ENCODE measurements around the gene SLIT3.

Gene SLIT3

DNA sequence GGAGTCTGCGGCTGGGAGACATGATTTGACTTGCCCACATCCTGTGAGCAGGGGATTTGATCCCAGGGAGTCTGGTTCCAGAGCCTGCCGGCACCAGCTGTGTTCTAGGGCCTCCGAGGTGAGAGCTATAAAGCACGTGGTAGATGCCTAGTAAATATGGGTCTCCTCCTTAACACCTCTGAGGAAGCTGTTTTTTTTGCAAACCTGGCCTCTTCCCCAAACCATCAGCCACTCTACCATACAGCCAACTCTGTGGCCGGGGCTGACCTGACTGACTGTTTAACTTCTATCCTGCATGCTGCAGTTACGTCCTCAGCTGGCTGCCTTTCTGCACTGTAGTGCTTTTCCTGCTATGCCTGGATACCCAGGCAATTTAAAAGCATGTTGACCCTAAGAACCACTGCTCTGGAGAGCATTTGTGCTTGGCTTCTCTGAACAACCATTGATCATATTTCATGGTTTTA, 220.5 kb downstream of the SLIT3 start:
- DNase-seq (ENCODE audit: low spot score): no peak

DNA sequence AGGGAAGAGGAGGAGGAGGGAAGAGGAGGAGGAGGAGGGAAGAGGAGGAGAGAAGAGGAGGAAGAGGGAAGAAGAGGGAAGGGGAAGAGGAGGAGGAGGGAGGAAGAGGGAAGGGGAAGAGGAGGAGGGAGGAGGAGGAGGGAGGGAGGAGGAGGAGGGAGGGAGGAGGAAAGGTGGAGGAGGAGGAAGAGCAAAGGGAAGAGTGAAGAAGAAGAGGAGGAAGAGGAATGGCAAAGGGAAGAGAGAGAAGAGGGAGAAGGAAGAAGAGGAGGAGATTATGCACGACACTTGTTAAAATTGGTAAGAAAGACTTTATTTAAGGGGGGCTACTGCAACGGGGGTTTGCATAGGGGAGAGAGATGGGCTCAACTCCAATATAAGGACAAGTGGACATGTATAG, 221.2 kb downstream of the SLIT3 start:
- DNase-seq (ENCODE audit: low spot score): no peak

DNA sequence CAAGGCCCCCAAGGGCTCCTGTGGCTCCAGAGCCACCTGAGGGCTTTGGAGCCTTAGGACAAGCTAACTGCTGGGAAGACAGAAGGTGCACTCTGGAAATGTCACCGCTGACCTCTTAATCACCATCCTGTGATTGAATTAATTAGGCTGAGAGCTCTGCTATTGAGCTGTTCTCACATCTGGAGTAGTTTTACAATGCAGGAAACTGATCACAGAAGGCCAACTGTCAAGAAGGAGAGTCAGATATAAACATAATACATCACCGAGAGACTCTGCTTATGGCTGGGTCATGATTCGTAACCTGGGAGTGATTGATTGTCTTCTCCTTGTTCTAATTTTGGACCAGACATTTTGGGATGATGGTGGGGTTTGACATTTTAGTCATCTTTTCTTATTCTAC, 226.1 kb downstream of the SLIT3 start:
- DNase-seq (ENCODE audit: low spot score): no peak

DNA sequence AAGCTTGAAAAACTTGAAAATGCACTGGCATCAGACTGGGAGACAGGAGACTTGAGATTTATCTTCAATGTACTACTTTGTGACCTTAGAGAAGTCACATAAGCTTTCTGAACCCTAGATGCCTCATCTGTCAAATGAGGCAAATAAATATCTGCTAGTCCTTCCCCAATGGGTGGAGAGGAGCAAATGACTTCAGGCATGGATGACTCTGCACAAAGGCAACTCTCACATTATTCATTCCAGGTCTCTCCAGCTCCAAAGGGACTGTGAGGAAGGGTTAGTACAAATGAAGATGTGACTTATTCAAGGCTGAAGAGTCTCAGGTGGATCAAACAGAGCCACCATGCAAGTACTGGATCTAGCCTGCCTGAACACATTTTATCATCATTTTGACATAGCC, 228.7 kb downstream of the SLIT3 start:
- no peak for DNase-seq (ENCODE audit: low spot score)

DNA sequence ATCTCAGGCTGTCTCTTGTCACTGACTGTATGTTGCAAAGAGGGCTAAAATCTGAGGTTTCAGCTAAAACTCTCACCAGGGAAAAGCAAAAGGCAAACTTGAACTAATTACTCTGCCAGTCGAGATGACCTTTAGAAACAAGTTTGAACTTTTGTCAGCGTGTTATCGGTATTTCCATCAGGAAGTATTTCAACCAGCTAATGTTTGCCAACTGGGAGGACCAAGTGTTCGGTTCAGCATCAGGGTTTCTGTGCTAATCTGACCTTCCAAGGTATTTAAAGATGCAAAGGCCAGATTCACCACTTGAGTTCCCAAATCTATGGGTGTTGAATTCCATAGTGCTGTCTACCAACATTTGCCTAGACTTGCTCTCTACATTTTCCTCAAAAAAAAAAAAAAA, 230.5 kb downstream of the SLIT3 start:
- DNase-seq (ENCODE audit: low spot score): no peak

DNA sequence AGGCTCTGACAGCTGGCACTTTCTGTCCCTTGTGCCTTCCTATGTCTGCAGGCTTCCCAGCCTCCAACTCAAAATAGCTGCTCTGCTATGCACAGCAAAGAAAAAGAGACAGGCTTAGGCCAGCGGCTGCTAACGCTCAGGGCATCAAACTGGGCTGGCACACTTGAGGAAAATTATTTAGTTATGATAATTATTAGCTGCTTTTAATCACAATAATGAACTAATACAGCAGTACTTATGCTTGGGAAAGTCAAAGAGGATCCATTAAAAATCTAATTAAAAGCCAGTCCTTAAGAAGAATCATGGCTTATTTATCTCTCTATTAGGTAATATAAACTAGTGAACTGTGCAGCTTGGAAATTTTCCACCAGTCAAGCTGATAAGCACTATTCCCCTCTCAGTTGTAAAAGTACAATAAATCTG, 233.2 kb downstream of the SLIT3 start:
- no peak for DNase-seq (ENCODE audit: low spot score)

DNA sequence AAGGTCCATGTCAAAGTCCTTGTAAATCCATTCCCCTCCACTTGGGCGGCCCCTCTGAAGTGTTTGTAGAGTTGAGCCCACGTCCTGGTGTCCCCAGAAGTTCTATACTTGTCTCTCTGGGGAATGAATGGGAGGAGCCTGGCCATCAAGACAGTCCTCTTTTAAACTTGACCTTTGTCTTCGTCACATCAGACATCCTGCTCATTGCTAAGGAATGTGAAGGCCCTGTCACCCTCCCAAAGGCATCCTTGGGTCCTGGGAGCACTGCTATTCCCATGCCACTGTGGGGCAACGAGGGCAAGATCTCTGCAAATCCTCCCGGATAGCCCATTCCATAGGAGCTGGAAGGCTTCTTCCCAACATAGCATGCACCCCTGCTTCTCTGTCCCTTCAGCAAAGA, 235.5 kb downstream of the SLIT3 start:
- no peak for DNase-seq (ENCODE audit: low spot score)

DNA sequence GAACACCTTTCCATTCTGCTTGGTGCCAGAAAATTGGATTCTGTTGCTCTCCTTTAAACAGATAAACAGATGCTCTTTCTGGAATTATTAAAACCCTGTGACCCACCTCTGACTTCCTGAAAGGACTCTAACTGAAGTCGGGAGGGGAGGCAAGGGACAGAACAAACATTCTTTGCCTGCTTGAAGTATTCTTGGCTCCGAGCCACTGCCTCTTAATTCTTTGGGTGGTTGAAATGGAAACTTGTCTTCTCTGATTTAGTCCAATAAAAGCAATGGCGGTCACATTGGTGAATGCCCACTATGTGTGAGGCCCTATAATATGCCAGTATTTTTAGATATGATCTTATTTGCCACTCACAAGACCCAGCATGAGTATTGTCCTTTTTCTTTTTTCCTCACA, 236.8 kb downstream of the SLIT3 start:
- no peak for DNase-seq (ENCODE audit: low spot score)

DNA sequence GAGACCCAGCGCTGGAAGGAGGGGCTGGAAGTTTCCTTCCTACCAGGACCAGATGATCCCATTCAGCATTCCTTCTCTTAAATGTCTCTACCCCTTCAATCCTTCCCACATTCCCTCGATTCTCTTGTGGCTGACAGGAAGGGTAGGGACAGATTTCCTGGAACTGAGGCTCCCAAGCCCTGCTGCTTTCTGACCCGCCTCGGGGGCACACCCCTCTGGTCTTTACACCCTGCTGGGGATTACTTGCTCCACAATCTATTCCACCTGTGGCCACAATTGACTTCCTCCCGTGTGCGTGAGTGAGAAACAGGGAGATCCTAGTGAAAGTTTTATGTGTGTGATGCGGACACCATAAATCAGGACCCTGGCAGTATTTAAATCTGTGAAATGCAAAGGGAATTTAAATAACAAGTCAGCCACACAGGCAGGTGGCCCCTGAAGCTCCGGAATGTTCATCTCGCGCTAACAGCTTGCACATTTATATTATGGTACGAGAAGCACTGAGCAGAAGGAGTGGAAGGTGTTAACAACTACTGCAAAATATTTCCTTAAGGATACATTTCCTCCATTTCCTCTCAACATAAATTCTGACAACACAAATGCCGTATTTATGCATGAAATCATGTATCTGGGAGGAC, 237.5 kb downstream of the SLIT3 start:
- DNase-seq (ENCODE audit: low spot score): no peak

DNA sequence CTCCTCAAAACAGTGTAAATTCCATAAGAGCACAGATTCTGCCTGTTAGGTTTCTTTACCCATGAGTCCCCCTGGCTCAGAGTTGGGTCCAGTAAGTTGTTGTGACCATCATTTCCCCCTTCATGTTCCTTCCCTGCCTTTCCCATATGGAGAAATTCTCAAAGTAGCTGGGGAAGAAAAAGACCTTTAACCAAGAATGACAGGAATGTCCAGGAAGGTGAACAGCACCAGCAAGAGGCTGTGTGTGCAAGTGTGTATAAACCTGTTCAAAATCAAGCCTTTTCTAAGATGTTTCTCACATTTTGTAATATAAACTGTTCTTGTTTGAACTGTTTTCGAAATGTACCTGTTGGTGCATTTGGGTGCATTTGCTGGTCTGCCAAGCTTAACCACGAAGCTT, 238.2 kb downstream of the SLIT3 start:
- no peak for DNase-seq (ENCODE audit: low spot score)

DNA sequence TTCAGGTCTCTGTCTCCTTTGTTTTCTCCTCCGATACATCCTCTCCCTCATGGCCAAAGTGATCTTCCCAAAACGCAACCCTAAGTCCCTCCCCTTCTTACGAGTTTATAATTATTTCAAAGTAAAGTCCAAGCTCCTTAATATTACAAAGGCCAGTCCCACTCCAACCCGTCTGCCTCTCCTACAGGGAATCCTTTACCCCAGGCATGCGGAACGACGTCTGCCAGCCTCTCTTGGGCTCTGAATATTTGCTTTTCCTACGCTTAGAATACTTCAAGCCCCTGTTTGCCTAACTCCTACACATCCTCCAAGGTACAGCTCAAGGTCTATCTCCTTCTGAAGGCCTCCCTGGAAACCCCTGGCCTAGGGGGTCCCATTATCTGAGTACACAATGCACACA, 246.4 kb downstream of the SLIT3 start:
- no peak for DNase-seq (ENCODE audit: low spot score)

DNA sequence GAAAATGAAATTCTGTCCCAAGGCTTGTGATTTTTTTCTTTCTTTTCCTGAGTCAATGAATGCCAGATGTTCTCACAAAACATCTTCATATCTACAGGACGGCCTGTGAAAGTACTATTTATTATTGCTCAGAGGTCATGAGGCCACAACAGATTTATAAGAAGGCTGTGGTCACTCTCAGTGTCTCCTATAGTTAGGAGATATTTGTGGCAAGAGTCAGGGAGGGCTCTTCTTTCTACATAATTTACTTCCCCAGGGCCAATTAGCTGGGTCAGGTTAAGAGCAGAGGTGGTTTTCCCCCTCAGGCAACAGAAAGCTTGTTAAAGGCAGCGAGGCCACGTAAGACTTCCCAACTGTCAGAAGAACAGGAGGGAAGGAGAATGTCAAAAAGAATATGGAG, 248.7 kb downstream of the SLIT3 start:
- no peak for DNase-seq (ENCODE audit: low spot score)

DNA sequence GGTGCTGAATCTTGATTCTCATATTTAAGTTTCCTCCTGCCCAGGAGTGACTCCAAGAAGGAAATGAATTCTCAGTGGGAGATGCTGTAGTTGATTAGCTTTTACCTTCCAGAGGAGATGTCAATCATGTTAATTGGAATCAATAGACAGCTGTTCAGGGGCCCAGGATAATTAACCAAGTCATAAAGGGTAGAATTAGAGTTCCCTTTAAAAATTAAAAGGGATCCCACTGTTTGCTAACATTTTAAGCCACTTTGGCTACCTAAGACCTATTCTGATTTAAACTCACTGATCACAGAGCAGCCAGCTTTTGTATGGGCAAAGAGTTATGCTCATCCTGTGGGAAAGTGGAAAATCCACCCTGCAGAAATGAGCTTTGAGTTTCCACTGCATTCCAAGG, 249.6 kb downstream of the SLIT3 start:
- DNase-seq (ENCODE audit: low spot score): no peak

DNA sequence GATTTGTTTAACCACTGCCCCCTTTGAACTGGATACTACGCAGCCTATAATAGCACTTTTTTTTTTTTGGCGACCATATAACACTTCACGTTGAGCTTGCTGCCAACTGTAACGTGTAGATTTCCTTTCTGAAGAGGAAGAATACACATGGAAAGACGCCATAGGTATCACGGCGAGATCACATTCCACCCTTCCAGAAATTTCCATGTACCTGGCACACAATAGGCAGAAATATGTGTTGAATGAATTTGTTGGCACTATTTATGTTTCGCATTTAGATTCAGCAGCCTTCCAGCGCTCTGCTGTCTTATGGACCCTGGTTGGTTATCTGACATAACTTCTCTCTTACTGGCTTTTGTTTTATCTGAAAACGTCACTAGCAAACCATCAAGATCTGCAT, 250.3 kb downstream of the SLIT3 start:
- no peak for DNase-seq (ENCODE audit: low spot score)

DNA sequence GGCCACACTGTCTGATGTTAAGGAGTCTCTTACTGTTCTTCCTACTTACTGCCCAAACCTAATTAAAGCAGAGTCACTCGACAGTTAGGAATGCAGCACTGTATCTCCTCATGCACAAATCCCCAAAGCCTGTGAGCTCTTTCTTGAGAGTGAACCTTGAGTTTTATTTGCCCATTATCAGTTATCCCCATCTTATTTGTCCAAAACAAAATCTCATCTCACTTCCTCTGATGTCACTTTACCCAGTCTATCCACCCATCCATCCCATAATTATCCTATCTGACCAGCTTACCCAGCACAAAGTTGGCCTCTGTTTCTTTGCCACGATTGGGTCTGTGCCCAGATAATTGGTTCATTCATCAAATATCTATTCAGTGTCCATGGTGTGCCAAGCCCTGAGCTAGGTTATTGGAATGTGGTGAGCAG, 250.8 kb downstream of the SLIT3 start:
- no peak for DNase-seq (ENCODE audit: low spot score)

DNA sequence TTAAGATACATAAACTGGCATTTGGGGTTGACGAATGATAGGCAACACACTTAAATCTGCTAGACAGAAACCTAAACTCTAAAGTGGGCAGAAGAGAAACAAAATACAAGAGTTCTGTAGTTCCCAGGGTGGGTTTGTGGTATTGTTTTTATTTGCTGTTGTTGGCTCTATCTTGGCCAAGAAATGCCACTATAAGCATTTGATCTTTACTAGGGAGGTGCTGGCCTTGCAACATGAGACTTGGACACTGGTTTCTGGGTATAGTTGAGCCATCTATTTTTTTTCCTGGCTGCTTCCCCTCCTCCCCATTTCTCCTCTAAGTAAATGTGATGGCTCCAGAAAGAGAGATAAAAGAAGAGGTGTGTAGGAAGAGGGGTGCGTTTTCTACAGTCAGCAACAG, 251.2 kb downstream of the SLIT3 start:
- no peak for DNase-seq (ENCODE audit: low spot score)

DNA sequence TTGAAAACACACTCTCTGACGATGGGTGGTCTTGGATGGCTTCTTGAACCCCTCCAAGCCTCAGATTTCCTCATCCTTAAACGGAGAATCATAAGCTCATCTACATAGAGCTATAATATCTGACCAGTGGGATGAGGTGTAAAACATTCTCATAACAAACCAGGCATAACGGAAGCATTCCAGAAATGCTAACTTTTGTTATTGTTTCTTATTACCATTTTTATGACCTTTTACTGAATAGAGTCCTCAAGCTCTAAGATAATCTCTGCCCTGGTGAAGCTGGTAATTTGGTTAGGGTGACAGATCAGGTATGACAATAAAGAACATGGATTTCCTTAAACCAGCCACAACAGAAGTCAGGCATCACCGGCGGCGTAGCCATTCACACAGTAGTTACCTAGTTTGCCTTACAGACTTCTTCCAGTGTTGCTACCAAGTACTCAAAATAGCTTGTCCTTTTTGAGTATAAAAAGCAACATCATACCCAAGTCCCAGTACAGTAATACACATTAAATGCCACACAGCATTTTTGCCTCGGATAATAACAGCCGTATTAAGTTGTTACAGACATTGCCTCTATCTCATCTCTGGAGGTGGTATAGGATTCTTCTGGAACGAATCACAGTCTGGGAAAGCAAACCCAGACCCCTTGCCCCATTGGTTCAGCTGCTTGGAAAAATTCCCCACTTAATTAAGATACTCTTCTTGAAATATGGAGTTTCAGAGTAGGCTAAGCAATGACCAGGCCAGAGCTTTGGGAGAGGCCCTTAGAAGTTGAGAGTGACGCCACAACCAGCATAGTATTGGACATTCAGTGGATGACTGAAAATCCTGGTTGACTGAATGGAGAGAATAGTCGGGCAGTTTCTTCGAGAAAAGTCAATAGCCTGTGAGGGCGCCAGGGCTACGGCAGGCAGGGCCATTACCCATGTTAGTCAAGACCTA, 252.5 kb downstream of the SLIT3 start:
- DNase-seq (ENCODE audit: low spot score): no peak

DNA sequence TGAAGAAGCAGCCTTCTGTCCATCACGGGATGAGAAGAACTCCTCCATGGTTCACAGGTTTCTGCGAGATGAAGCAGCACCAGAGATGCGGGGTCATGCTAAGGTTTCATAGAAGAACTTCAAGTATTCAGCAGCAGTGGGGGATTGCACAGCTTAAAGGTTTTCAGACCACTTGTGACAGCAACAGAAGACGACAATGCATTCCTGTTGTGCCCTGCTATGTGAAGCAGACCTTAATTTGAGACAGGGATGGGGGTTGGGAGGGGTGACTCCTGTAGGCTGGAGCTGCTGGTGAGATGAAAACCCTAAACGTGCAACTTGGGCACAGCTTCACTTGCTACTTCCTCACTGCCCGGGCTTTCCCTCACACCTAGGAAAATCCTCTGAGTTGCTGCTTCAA, 256.0 kb downstream of the SLIT3 start:
- no peak for DNase-seq (ENCODE audit: low spot score)

DNA sequence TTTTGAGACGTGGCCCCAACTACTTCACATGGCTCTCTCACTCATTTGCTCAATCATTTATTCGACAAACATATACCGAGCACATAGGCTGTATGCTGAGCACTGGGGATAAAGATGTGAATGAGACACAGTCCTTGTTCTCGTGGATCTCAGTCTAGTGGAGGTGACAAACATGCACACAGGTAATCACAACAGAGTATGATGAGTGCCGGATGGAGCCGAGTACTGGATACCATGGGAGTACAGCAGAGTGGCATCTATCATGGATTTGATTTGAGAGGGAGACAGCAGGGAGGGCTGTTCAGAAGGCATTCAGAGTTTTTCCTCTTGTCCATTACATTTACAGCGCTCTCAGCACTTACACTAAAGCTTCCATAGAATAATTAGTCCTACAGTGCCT, 259.8 kb downstream of the SLIT3 start:
- no peak for DNase-seq (ENCODE audit: low spot score)

DNA sequence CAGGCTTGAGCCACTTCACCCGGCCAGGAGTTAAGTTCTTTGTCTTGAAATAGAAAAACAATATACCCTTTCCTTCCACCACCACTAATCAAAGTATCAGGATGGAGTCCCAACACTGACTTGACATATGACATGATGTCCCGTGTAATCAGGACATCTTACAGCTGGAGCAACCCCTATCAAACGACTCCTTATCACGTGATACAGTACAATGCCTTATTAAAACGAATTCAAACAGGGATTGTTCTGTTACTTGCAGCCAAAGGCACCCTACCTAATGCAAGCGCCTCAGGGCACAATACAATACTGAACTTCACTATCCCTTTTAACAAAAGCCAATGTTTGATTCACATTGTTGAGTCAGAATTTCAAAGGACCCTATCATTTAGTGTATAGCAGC, 261.3 kb downstream of the SLIT3 start:
- DNase-seq (ENCODE audit: low spot score): no peak

DNA sequence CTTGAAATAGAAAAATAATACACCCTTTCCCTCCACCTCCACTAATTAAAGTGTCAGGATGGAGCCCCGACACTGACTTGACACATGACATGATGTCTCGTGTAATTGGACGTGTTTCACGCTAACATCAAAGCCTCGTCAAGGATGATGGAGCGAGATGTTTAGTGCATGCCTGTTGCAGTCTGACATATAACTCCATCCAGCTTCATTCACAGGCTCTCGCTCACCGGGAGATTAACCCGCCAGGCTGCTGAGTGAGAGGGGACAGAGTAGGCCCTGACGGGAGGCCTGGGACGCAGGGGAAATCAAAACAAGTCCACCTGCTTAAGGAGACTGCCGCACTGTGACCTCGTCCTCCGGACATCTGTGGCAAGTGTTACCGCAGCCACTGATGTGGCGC, 263.5 kb downstream of the SLIT3 start:
- DNase-seq (ENCODE audit: low spot score): no peak

DNA sequence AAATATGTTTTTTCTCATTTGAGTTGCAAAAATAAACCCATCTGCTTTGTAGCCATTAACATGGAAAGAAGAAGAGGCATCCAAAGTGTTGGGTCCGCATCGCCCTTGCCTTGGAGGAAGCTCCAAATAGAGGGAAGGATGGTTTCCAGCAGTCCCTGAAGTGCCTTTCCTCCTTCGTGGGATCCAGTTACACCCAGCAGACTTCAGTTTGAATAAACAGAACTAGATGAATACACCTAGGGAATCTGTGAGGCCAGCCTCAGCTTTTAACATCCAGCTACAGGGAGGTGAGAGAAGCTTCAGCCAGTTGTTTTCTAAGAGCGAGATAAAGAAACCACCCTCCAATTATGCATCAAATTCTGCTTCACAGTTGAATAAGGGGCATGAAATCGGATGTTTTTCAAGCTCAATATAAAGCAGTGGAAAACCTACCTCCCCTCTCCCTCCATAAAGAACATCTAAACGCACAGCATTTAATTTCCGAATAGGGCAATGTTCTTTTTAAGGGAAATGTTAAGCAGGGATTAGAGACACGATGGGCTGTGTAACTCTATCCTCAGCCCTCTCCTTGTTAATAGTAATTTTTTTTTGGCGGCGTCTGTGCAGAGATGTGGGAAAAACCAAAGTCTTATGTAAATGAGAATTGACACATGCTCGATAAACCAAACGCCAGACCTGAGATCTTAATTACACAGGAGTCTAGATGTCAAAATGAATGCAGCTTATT, 264.7 kb downstream of the SLIT3 start:
- DNase-seq (ENCODE audit: low spot score): no peak
